ENCODE results near the gene LTBP1. TPM values are rescaled to one million over a fixed set of nuclear protein-coding genes. Genes with fewer than 3 reads are reported as not detected.

The LTBP1 gene
- total and polyA plus RNA-seq, 2 donors (not counting 1 experiment from before 2014, with no cell fraction given), result 0.69 TPM; not detected in 1

DNA sequence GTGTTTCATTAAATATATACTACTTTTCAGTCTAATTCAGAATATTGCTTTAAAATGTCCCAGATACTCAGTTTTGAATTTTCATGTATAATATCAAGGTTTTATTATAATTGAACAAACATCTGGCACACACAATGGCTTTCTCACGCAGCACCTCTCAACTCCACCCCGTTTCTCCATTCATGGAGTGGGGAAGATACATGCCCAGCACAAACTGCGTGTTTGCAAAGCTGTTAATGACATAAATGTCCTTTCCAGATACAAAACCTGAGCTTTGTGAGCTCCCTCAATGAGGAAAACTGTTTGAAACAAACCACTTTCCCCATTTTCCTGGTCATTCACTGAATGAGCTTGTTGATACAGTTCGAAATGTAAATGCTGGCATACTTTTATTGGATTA is 379.3 kb downstream of the LTBP1 start:
- no peaks in the 10 kb centered on the region for H3K79me2 ChIP-seq (ENCODE audit: control insufficient read depth, insufficient read depth, low read length)
- no peaks in the 10 kb centered on the region for H3K27me3 ChIP-seq (replicated peaks in 1 of 4; ENCODE audit: control extremely low read depth in 1 of 4, control insufficient read depth in 3 of 4, insufficient read depth in 4 of 4, low read length in 3 of 4)
- Mint-ChIP-seq H3K9me3 (ENCODE audit: insufficient read depth) (no peaks in the 10 kb centered on the region), H3K27me3 (no peaks in the 10 kb centered on the region), H3K4me1 (peaks cover 24% of the 10 kb centered on the region), H3K27ac (no peak overlapping the region), H3K4me3 (no peak overlapping the region)
- H2AFZ ChIP-seq (ENCODE audit: insufficient read depth, low read depth, low read length, poor library complexity, severe bottlenecking), result no peak overlapping the region
- 100% methylated on average over 3 of the region's 4 CpGs for WGBS (ENCODE audit: insufficient coverage)
- ATAC-seq (ENCODE audit: low read depth), result no peak
- no peak overlapping the region for H3K4me3 ChIP-seq (ENCODE audit: control extremely low read depth in 1 of 5, extremely low read depth in 1 of 5, insufficient read depth in 1 of 5, low read depth in 2 of 5, low read length in 4 of 5)
- no peak for TF ChIP-seq EZH2 (IDR thresholded peaks at IDR 0.05; ENCODE audit: borderline replicate concordance, insufficient read depth, low read depth, low read length, poor library complexity, severe bottlenecking)
- TF ChIP-seq, protein P1, sequence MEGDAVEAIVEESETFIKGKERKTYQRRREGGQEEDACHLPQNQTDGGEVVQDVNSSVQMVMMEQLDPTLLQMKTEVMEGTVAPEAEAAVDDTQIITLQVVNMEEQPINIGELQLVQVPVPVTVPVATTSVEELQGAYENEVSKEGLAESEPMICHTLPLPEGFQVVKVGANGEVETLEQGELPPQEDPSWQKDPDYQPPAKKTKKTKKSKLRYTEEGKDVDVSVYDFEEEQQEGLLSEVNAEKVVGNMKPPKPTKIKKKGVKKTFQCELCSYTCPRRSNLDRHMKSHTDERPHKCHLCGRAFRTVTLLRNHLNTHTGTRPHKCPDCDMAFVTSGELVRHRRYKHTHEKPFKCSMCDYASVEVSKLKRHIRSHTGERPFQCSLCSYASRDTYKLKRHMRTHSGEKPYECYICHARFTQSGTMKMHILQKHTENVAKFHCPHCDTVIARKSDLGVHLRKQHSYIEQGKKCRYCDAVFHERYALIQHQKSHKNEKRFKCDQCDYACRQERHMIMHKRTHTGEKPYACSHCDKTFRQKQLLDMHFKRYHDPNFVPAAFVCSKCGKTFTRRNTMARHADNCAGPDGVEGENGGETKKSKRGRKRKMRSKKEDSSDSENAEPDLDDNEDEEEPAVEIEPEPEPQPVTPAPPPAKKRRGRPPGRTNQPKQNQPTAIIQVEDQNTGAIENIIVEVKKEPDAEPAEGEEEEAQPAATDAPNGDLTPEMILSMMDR (IDR thresholded peaks at IDR 0.05), result no peak
- peaks cover 0 to 1% (median 0%) of the 10 kb centered on the region in 3 donors for H3K9me3 ChIP-seq (ENCODE audit: control extremely low read depth in 1 of 3, control insufficient read depth in 2 of 3, insufficient read depth in 1 of 3, low read length in 2 of 3)
- CTCF ChIA-PET, result no interaction called here
- DNase-seq, result no peak
- H3K4me2 ChIP-seq (replicated peaks; ENCODE audit: low read depth, low read length, poor library complexity, severe bottlenecking), result no peak overlapping the region
- intact Hi-C loops (cut with micrococcal nuclease), result no loop called here
- peaks cover 0 to 12% of the 10 kb centered on the region in 2 donors for H3K4me1 ChIP-seq (ENCODE audit: control insufficient read depth in 2 of 2, insufficient read depth in 2 of 2, low read length in 2 of 2)
- H4K20me1 ChIP-seq (ENCODE audit: control insufficient read depth, insufficient read depth, low read length, poor library complexity, severe bottlenecking), result no peaks in the 10 kb centered on the region
- no peaks in the 10 kb centered on the region for H3K36me3 ChIP-seq (replicated peaks in 1 of 2; ENCODE audit: control extremely low read depth in 1 of 2, control insufficient read depth in 1 of 2, extremely low read depth in 1 of 2, insufficient read depth in 2 of 2, low read length in 1 of 2)
- no peak overlapping the region for H3K9ac ChIP-seq (ENCODE audit: low read length)
- no peak overlapping the region for H3K27ac ChIP-seq (ENCODE audit: low read length in 2 of 2)
- POLR2A ChIA-PET, result no interaction called here

DNA sequence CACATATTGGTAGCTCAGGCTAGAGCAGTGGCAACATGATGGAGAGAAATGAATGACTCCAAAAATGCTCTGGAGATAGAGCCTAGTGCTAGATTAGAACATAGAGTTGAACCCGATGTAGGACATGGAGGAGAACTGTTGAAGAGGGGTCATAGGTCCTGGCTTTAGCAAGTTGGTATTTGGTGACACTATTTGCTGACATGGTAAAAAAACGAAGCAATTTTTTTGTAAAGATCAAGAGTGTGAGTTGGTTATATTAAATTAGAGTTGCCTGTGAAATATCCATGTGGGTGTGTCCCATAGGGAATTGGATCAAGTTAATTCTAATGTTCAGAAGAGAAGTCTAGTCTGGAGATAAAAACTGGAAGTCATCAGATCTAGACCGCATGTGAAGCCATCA is 386.7 kb downstream of the LTBP1 start:
- Mint-ChIP-seq H3K4me3 (no peak overlapping the region), H3K27me3 (no peaks in the 10 kb centered on the region), H3K27ac (no peak overlapping the region), H3K9me3 (ENCODE audit: insufficient read depth) (no peaks in the 10 kb centered on the region), H3K4me1 (peaks cover 10% of the 10 kb centered on the region)
- no peak for DNase-seq
- H3K27me3 ChIP-seq (replicated peaks in 1 of 4; ENCODE audit: control extremely low read depth in 1 of 4, control insufficient read depth in 3 of 4, insufficient read depth in 4 of 4, low read length in 3 of 4), result no peaks in the 10 kb centered on the region
- H3K4me3 ChIP-seq (ENCODE audit: control extremely low read depth in 1 of 5, extremely low read depth in 1 of 5, insufficient read depth in 1 of 5, low read depth in 2 of 5, low read length in 4 of 5), result no peak overlapping the region
- WGBS (ENCODE audit: insufficient coverage), result 94% methylated on average over 3 of the region's 3 CpGs
- H3K9me3 ChIP-seq (ENCODE audit: control extremely low read depth in 1 of 3, control insufficient read depth in 2 of 3, insufficient read depth in 1 of 3, low read length in 2 of 3), result peaks cover 0 to 1% (median 0%) of the 10 kb centered on the region in 3 donors
- no peak for ATAC-seq (ENCODE audit: low read depth)
- H3K36me3 ChIP-seq (replicated peaks in 1 of 2; ENCODE audit: control extremely low read depth in 1 of 2, control insufficient read depth in 1 of 2, extremely low read depth in 1 of 2, insufficient read depth in 2 of 2, low read length in 1 of 2), result no peaks in the 10 kb centered on the region
- no peak for TF ChIP-seq EZH2 (IDR thresholded peaks at IDR 0.05; ENCODE audit: borderline replicate concordance, insufficient read depth, low read depth, low read length, poor library complexity, severe bottlenecking)
- TF ChIP-seq, protein P1 (IDR thresholded peaks at IDR 0.05), result no peak
- no peak overlapping the region for H3K4me2 ChIP-seq (replicated peaks; ENCODE audit: low read depth, low read length, poor library complexity, severe bottlenecking)
- H4K20me1 ChIP-seq (ENCODE audit: control insufficient read depth, insufficient read depth, low read length, poor library complexity, severe bottlenecking), result no peaks in the 10 kb centered on the region
- CTCF ChIA-PET, result no interaction called here
- intact Hi-C loops (cut with micrococcal nuclease), result no loop called here
- peaks cover 0 to 9% of the 10 kb centered on the region in 2 donors for H3K4me1 ChIP-seq (ENCODE audit: control insufficient read depth in 2 of 2, insufficient read depth in 2 of 2, low read length in 2 of 2)
- H3K79me2 ChIP-seq (ENCODE audit: control insufficient read depth, insufficient read depth, low read length), result no peaks in the 10 kb centered on the region
- POLR2A ChIA-PET, result no interaction called here
- H3K9ac ChIP-seq (ENCODE audit: low read length), result no peak overlapping the region
- H3K27ac ChIP-seq (ENCODE audit: low read length in 2 of 2), result no peak overlapping the region
- H2AFZ ChIP-seq (ENCODE audit: insufficient read depth, low read depth, low read length, poor library complexity, severe bottlenecking), result no peak overlapping the region
